Nephron progenitor cell (in vitro differentiated cells): ENCODE results near the gene PNMA8C.

Source experiments
- DNase-seq: peaks from one replicate; pipeline ENCODE4 v3.0.0; 2021
- H3K27ac Mint-ChIP-seq: 2 replicates; pipeline ENCODE4 v1.8.0; 2021; ENCODE audit warnings: mild to moderate bottlenecking, moderate library complexity, mixed read lengths
- H3K27me3 Mint-ChIP-seq: 2 replicates; pipeline ENCODE4 v1.8.0; 2021; ENCODE audit warnings: mild to moderate bottlenecking, low read depth, mixed read lengths; ENCODE audit not compliant: poor library complexity
- H3K36me3 Mint-ChIP-seq: 2 replicates; pipeline ENCODE4 v1.8.0; 2021; ENCODE audit warnings: low read depth, mixed read lengths
- H3K4me1 Mint-ChIP-seq: 2 replicates; pipeline ENCODE4 v1.8.0; 2021; ENCODE audit warnings: mixed read lengths
- H3K4me3 Mint-ChIP-seq: 2 replicates; pipeline ENCODE4 v1.8.0; 2021; ENCODE audit warnings: mild to moderate bottlenecking, moderate library complexity, mixed read lengths
- H3K9me3 Mint-ChIP-seq: 2 replicates; pipeline ENCODE4 v1.8.0; 2021; ENCODE audit warnings: mild to moderate bottlenecking, moderate library complexity, mixed read lengths
- TF ChIP-seq, protein P1 (sequence below): fragments of 200-600 bp; sonication (generic); IDR thresholded peaks from 2 replicates; pipeline ENCODE4 v1.5.0; 2021; ENCODE audit warnings: antibody characterized with exemption

The PNMA8C gene

DNA sequence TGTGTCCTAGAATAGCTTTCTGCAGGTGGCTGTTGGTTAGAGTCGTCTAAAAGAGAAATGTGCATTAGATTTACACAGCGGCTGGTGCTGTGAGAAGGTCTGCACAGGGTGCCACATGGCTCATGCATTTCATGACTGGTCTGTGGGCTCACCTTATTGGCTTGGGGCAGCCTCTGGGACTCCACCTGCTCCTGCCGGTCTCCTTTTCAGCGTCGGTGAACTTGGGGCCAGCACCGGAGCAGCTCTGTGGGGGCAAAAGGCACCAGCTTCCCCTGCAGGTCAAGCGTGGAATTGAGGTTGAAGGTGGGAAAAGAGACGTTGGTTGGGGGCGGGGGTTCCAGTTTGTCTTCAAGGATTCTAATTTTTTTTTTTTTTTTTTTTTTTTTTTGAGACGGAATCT, 3.1 kb upstream of the PNMA8C start:
- Mint-ChIP-seq H3K4me1 (peaks cover 39% of the 10 kb centered on the region), H3K27ac (no peak overlapping the region), H3K4me3 (no peak overlapping the region), H3K9me3 (no peaks in the 10 kb centered on the region), H3K36me3 (no peaks in the 10 kb centered on the region), H3K27me3 (peaks cover 64% of the 10 kb centered on the region)
- no peak for DNase-seq
- TF ChIP-seq, protein P1, sequence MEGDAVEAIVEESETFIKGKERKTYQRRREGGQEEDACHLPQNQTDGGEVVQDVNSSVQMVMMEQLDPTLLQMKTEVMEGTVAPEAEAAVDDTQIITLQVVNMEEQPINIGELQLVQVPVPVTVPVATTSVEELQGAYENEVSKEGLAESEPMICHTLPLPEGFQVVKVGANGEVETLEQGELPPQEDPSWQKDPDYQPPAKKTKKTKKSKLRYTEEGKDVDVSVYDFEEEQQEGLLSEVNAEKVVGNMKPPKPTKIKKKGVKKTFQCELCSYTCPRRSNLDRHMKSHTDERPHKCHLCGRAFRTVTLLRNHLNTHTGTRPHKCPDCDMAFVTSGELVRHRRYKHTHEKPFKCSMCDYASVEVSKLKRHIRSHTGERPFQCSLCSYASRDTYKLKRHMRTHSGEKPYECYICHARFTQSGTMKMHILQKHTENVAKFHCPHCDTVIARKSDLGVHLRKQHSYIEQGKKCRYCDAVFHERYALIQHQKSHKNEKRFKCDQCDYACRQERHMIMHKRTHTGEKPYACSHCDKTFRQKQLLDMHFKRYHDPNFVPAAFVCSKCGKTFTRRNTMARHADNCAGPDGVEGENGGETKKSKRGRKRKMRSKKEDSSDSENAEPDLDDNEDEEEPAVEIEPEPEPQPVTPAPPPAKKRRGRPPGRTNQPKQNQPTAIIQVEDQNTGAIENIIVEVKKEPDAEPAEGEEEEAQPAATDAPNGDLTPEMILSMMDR, result no peak

DNA sequence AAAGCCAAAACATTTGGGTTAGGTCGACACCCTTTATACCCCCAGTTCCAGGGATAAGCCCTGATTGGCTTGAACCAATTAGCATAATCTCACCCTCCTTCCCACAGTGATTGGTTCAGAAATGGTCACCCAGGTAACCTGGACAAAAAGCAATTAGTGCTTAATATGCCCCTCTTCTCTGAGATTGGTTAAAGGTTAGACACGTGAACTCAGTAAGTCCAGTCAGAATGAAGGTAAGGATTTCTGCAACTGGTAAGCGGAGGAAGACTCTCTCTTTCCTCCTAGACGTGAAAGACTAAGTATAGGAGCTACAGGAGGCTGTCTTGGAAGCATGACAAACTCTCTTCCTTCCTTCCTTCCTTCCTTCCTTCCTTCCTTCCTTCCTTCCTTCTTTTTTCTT, 1.3 kb upstream of the PNMA8C start:
- no peak for DNase-seq
- TF ChIP-seq, protein P1, result no peak
- H3K4me3 Mint-ChIP-seq, result no peak overlapping the region
- H3K9me3 Mint-ChIP-seq, result no peaks in the 10 kb centered on the region
- H3K27ac Mint-ChIP-seq, result no peak overlapping the region
- peaks cover 75% of the 10 kb centered on the region for H3K27me3 Mint-ChIP-seq
- H3K4me1 Mint-ChIP-seq, result peaks cover 50% of the 10 kb centered on the region
- no peaks in the 10 kb centered on the region for H3K36me3 Mint-ChIP-seq

DNA sequence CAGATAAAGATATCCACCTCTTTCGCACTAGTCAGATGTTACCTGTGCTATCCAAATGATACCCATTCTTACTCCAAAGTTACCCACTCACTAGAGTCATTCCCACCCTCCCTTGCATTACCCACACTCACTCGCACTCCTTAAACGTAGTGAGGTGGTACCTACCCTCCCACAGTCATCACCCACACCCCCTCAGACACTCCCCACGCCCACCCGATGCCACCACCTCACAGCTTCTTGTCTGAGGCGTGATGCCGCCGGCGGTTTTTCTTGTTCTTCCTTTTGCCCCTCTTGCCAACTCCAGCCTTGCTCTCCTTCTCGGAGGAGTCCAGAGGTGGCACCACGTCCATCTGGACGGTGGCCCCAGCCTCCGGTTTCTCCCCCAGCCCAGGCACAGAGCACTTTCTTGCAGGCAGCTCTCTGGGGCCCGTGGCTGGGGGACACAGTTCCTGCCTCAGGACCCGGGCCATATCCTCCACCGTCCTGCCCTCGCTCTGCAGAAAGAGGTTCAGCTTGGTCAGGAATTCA, 1.2 kb downstream of the PNMA8C start:
- Mint-ChIP-seq H3K36me3 (no peaks in the 10 kb centered on the region), H3K9me3 (no peaks in the 10 kb centered on the region), H3K4me1 (peaks cover 56% of the 10 kb centered on the region), H3K27me3 (peaks cover 77% of the 10 kb centered on the region), H3K27ac (no peak overlapping the region), H3K4me3 (peak overlapping the region; percentile 87)
- DNase-seq, result no peak
- TF ChIP-seq, protein P1, result no peak

DNA sequence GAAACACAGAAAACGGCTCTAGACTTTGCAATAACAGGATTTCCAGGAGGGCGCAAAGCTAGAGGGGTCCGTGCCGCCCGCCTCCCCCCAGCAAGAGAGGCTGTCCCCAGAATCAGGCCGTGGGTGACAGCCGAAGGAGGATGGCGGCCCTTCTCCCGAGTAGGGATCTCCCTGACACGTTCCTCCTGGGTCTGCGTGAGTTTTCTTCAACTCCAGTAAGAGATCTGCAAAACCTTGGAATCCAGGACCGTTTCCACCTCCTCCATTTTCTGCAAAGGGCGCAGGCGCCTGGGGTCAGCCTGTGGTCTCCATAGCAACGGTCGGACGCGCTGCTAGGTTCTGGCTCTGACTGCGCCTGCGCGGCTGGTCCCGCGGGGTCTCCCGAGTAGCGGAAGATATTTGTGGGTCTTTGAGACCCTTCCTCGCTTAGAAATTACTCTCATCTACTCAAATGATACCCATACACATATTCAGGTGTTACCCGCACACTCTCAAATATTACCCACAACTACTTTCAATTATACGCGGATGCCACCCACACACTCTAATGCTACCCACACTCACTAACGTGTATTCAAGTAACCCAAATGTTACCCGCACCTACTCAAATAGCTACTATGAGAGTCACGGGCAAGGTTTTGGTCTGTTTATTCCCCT, 2.1 kb downstream of the PNMA8C start:
- peak overlapping the region; percentile 55 for H3K27ac Mint-ChIP-seq
- H3K4me3 Mint-ChIP-seq, result peak overlapping the region; percentile 87
- peaks cover 56% of the 10 kb centered on the region for H3K4me1 Mint-ChIP-seq

DNA sequence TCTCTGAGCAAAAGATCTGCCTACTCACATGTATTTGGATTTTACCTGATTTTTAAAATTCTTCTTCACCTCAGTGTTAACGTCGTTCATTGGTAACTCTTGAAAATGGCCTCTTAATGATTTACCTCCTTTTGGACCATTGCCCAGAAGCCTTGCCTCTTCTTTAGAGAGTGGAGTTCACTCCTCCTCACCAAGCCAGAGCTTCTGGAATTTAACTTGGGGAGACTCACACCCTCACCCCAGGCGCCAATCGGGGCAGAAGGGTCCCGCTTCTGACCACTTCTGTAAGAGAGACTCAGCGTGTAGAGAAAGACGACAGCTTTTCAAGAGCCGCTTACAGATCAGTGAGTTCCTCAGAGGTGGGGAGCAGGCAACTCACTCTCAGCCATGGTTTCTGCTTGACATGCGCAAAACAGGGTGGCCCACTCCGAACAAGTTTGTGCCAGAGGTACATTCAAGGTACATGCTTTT, 2.7 kb downstream of the PNMA8C start:
- Mint-ChIP-seq H3K36me3 (no peaks in the 10 kb centered on the region), H3K9me3 (no peaks in the 10 kb centered on the region), H3K4me3 (peak overlapping the region; percentile 87), H3K4me1 (peaks cover 56% of the 10 kb centered on the region), H3K27me3 (peaks cover 68% of the 10 kb centered on the region), H3K27ac (peak overlapping the region; percentile 55)
- TF ChIP-seq, protein P1, result no peak
- no peak for DNase-seq

More for the DNA sequence above, 2.1 kb downstream of the PNMA8C start:
- no peaks in the 10 kb centered on the region for H3K9me3 Mint-ChIP-seq
- TF ChIP-seq, protein P1, result no peak
- peak; percentile 92 for DNase-seq
- H3K27me3 Mint-ChIP-seq, result peaks cover 69% of the 10 kb centered on the region
- no peaks in the 10 kb centered on the region for H3K36me3 Mint-ChIP-seq

DNA sequence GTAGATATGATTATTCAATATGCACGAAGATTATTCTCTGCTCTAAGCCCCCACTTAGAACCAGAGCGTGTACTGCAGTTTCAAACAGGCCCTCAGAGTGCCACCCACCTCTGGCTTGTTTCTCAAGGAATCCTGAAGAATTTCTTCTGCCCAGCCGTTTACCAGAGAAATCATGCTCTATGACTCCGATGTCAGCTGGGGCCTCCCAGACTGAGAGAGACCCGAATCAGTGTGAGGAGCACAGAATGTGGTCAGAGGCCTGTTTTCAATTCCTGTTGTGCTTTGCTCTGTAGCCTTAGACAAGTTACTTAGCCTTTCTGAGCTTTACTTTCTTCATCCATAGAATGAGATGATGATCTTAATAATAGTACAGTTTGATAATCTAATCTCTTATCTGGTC, 5.5 kb downstream of the PNMA8C start:
- Mint-ChIP-seq H3K4me1 (peaks cover 31% of the 10 kb centered on the region), H3K27me3 (peaks cover 44% of the 10 kb centered on the region), H3K4me3 (no peak overlapping the region), H3K9me3 (no peaks in the 10 kb centered on the region), H3K27ac (no peak overlapping the region), H3K36me3 (no peaks in the 10 kb centered on the region)
- DNase-seq, result no peak
- TF ChIP-seq, protein P1, result no peak
